B cell (primary cell): ENCODE data around the gene HMGN5. TPM values are rescaled to one million over a fixed set of nuclear protein-coding genes. Genes with fewer than 3 reads are reported as not detected.

Source experiments
- ATAC-seq: fragments of 200-7000 bp; cut with Tn5 transposase; one replicate; pipeline ENCODE4 v1.10.0; 2021; ENCODE audit warnings: low read depth, mild to moderate bottlenecking, moderate number of reproducible peaks, moderate library complexity
- CTCF ChIA-PET: fragments of 350-600 bp; sonication (Branson Sonifier 250); formaldehyde crosslinking; loops from one replicate; lab custom pipeline; 2021; ENCODE audit warnings: antibody characterized with exemption, inconsistent platforms; lab: Charles Lee
- POLR2A ChIA-PET: fragments of 350-600 bp; sonication (Branson Sonifier 250); formaldehyde crosslinking; loops from one replicate; lab custom pipeline; 2021; ENCODE audit warnings: antibody characterized with exemption; lab: Charles Lee
- DNase-seq: peaks from one replicate; pipeline ENCODE4 v3.0.0; 2013
- H2AFZ ChIP-seq: 2 replicates; pipeline ENCODE4 v1.6.1; 2012; ENCODE audit warnings: mild to moderate bottlenecking, low read depth, low read length; ENCODE audit not compliant: insufficient read depth, poor library complexity, severe bottlenecking
- H3K27ac ChIP-seq, 2 donors: 1 replicate in 1 of 2; 2 replicates in 1 of 2; pipeline ENCODE4 v1.5.1; 2012 to 2013; ENCODE audit warnings: low read length in 2 of 2, mild to moderate bottlenecking in 2 of 2, moderate library complexity in 1 of 2
- H3K27me3 ChIP-seq, 4 experiments: fragments of 200-600 bp in 1 of 4; sonication (generic) in 1 of 4; replicated peaks in 1 of 4; 1 replicate in 2 of 4; 2 replicates in 2 of 4; pipeline versions ENCODE4 v1.6.1 to v1.7.0; 2013 to 2016; ENCODE audit warnings: low read length in 3 of 4, mild to moderate bottlenecking in 2 of 4, mixed read lengths in 1 of 4, moderate library complexity in 1 of 4; ENCODE audit not compliant: insufficient read depth in 4 of 4, control insufficient read depth in 3 of 4; ENCODE audit errors: control extremely low read depth in 1 of 4
- H3K36me3 ChIP-seq, 2 experiments: replicated peaks in 1 of 2; 1 replicate in 1 of 2; 2 replicates in 1 of 2; pipeline versions ENCODE4 v1.6.1 to v1.7.1; 2013; ENCODE audit warnings: low read length in 1 of 2; ENCODE audit not compliant: insufficient read depth in 2 of 2, control insufficient read depth in 1 of 2; ENCODE audit errors: control extremely low read depth in 1 of 2, extremely low read depth in 1 of 2
- H3K4me1 ChIP-seq, 2 donors: fragments of 200-600 bp in 1 of 2; sonication (generic) in 1 of 2; 1 replicate in 1 of 2; 2 replicates in 1 of 2; pipeline versions ENCODE4 v1.5.1 to v1.6.1; 2013 to 2017; ENCODE audit warnings: low read length in 2 of 2; ENCODE audit not compliant: control insufficient read depth in 2 of 2, insufficient read depth in 2 of 2
- H3K4me2 ChIP-seq: replicated peaks from 2 replicates; pipeline ENCODE3; 2012; ENCODE audit warnings: mild to moderate bottlenecking, low read depth, low read length; ENCODE audit not compliant: poor library complexity, severe bottlenecking
- H3K4me3 ChIP-seq, 5 experiments: fragments of 200-600 bp in 1 of 5; sonication (generic) in 1 of 5; 1 replicate in 3 of 5; 2 replicates in 2 of 5; pipeline versions ENCODE4 v1.5.1 to v1.7.0; 2011 to 2016; ENCODE audit warnings: low read length in 4 of 5, mild to moderate bottlenecking in 4 of 5, low read depth in 2 of 5, control low read depth in 1 of 5, moderate library complexity in 1 of 5; ENCODE audit not compliant: insufficient read depth in 1 of 5; ENCODE audit errors: control extremely low read depth in 1 of 5, extremely low read depth in 1 of 5
- H3K79me2 ChIP-seq: fragments of 200-600 bp; sonication (generic); one replicate; pipeline ENCODE4 v1.6.0; 2016; ENCODE audit warnings: low read length; ENCODE audit not compliant: control insufficient read depth, insufficient read depth
- H3K9ac ChIP-seq: fragments of 200-600 bp; sonication (generic); 2 replicates; pipeline ENCODE4 v1.6.1; 2017; ENCODE audit warnings: mild to moderate bottlenecking, low read length, moderate library complexity
- H3K9me3 ChIP-seq, 3 donors: one replicate each; pipeline versions ENCODE4 v1.6.1 to v1.7.1; 2013; ENCODE audit warnings: low read length in 2 of 3; ENCODE audit not compliant: control insufficient read depth in 2 of 3, insufficient read depth in 1 of 3; ENCODE audit errors: control extremely low read depth in 1 of 3
- H4K20me1 ChIP-seq: 2 replicates; pipeline ENCODE4 v1.6.0; 2012; ENCODE audit warnings: mild to moderate bottlenecking, low read length; ENCODE audit not compliant: insufficient read depth, control insufficient read depth, poor library complexity, severe bottlenecking
- H3K27ac Mint-ChIP-seq: one replicate; pipeline ENCODE4 v1.8.0; 2021; ENCODE audit warnings: mixed read lengths
- H3K27me3 Mint-ChIP-seq: one replicate; pipeline ENCODE4 v1.8.0; 2021; ENCODE audit warnings: mixed read lengths
- H3K4me1 Mint-ChIP-seq: one replicate; pipeline ENCODE4 v1.8.0; 2021; ENCODE audit warnings: mixed read lengths
- H3K4me3 Mint-ChIP-seq: one replicate; pipeline ENCODE4 v1.8.0; 2021; ENCODE audit warnings: mixed read lengths
- H3K9me3 Mint-ChIP-seq: one replicate; pipeline ENCODE4 v1.8.0; 2022; ENCODE audit warnings: mixed read lengths; ENCODE audit not compliant: insufficient read depth
- CTCF ChIP-seq: fragments of 200-600 bp; IDR thresholded peaks from one replicate; pipeline ENCODE4 v1.8.0; 2022; ENCODE audit warnings: antibody characterized with exemption, mild to moderate bottlenecking
- EZH2 ChIP-seq: IDR thresholded peaks from 2 replicates; pipeline ENCODE4 v1.6.1; 2012; ENCODE audit warnings: borderline replicate concordance, low read depth, mild to moderate bottlenecking, moderate library complexity, low read length; ENCODE audit not compliant: insufficient read depth, poor library complexity, severe bottlenecking
- WGBS: methylation state at CpG from one replicate; pipeline ENCODE4 v1.1.5; 2013; ENCODE audit warnings: missing lambda C conversion rate; ENCODE audit not compliant: insufficient coverage; 5-methylcytosine and 5-hydroxymethylcytosine counted together
- intact Hi-C: fragments of 100-400 bp; cut with micrococcal nuclease; formaldehyde crosslinking; loops from one replicate; pipeline ENCODE4 v1.10.0; 2022
- polyA plus RNA-seq: library from polyadenylated mRNA; depleted of rRNA; stranded (reverse); fragments of >200 nt; gene quantifications from 2 replicates; pipeline ENCODE4 v1.2.3, GENCODE V29; 2012
- total RNA-seq, 2 donors: library from RNA; stranded (reverse); fragments of 120-200 nt in 1 of 2; gene quantifications; 1 replicate in 1 of 2; 2 replicates in 1 of 2; pipeline versions ENCODE4 v1.2.3 to v1.2.4, GENCODE V29; 2013 to 2022

Gene HMGN5
- total and polyA plus RNA-seq, 2 donors (not counting 1 experiment from before 2014, with no cell fraction given) = 0.16 to 0.37 TPM

DNA sequence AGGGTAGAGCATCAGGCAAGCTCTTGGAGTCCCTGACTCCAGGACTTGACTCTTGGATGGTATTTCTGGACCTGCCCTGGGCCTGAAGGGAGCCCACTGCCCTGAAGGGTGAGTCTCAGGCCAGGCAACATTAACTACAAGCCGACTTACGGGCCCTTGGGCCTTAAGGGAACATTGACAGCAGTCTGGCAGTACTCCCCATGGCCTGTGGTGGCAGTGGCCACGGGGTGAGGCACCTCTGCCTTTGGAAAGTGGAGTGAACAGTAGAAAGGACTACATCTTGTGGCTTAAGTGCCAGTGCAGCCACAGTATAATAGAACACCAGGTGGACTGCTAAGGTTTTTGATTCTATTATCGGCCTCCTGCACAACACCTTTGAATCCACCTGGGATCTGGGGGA is 36.5 kb upstream of the HMGN5 start:
- WGBS = 100% methylated on average over 1 of the region's 4 CpGs
- H2AFZ ChIP-seq = no peak overlapping the region
- H3K4me1 ChIP-seq = no peaks in the 10 kb centered on the region
- no peak overlapping the region for H3K4me3 Mint-ChIP-seq
- ChIA-PET CTCF (no interaction called here), POLR2A (no interaction called here)
- DNase-seq (no peak), ATAC-seq (no peak)
- H3K27me3 Mint-ChIP-seq = no peaks in the 10 kb centered on the region
- H3K27me3 ChIP-seq = no peaks in the 10 kb centered on the region
- intact Hi-C loops = no loop called here
- no peak overlapping the region for H3K9ac ChIP-seq
- H3K36me3 ChIP-seq = peaks cover 0 to 26% of the 10 kb centered on the region in 2 experiments
- peaks cover 29% of the 10 kb centered on the region for H3K79me2 ChIP-seq
- TF ChIP-seq EZH2 = no peak
- TF ChIP-seq CTCF = no peak
- H3K4me2 ChIP-seq = no peak overlapping the region
- H3K27ac ChIP-seq = no peak overlapping the region
- no peak overlapping the region for H3K27ac Mint-ChIP-seq
- H4K20me1 ChIP-seq = peaks cover 5% of the 10 kb centered on the region
- peaks cover 0 to 15% (median 11%) of the 10 kb centered on the region in 3 donors for H3K9me3 ChIP-seq
- H3K9me3 Mint-ChIP-seq = no peaks in the 10 kb centered on the region
- H3K4me1 Mint-ChIP-seq = peaks cover 9% of the 10 kb centered on the region
- no peak overlapping the region for H3K4me3 ChIP-seq

DNA sequence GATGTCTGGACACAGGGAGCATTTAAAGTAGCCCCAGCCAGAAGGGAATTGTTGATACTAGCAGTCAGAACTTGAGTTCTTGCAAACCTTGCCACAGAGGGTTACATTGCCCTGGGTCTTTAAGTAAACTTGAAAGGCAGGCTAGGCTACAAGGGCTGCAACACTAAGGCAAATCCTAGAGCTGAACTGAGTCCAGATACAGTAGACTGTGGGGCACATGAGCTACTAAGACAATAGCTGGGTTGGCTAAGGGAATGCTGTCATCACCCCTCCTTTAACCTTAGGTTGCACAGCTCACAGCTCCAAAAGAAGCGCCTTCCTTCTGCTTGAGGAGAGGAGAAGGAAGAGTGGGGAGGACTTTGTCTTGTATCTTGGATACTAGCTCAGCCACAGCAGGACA is 35.8 kb upstream of the HMGN5 start:
- H3K4me2 ChIP-seq = no peak overlapping the region
- no peak overlapping the region for H3K4me3 ChIP-seq
- Mint-ChIP-seq H3K27ac (no peak overlapping the region), H3K9me3 (no peaks in the 10 kb centered on the region), H3K27me3 (no peaks in the 10 kb centered on the region), H3K4me1 (peaks cover 7% of the 10 kb centered on the region), H3K4me3 (no peak overlapping the region)
- H3K9me3 ChIP-seq = peaks cover 0 to 15% (median 11%) of the 10 kb centered on the region in 3 donors
- H4K20me1 ChIP-seq = peaks cover 5% of the 10 kb centered on the region
- DNase-seq = no peak
- peaks cover 0 to 26% of the 10 kb centered on the region in 2 experiments for H3K36me3 ChIP-seq
- no peak for ATAC-seq
- peaks cover 29% of the 10 kb centered on the region for H3K79me2 ChIP-seq
- no peak overlapping the region for H3K9ac ChIP-seq
- TF ChIP-seq CTCF (no peak), EZH2 (no peak)
- H3K27ac ChIP-seq = no peak overlapping the region
- H3K4me1 ChIP-seq = no peaks in the 10 kb centered on the region
- no peaks in the 10 kb centered on the region for H3K27me3 ChIP-seq
- H2AFZ ChIP-seq = no peak overlapping the region
- ChIA-PET CTCF (no interaction called here), POLR2A (no interaction called here)
- no CpG with 5 or more reads among the region's 1 CpG for WGBS
- intact Hi-C loops = no loop called here
